Activated naive CD8-positive, alpha-beta T cell treated with anti-CD3 and anti-CD28 coated beads, Interleukin-2, amount 50 U/mL, for 16 hours (primary cell): Measurements from ENCODE around the gene CYTH2.
"Not testable (repeated sequence)": the region's sequence is repeated elsewhere in the genome, so short reads cannot be mapped to it uniquely, and the experiment has no call there.

Experiments
- DNase-seq: peaks from one replicate; pipeline ENCODE4 v3.0.0-alpha.2; 2020; ENCODE audit warnings: low read depth, low spot score

Gene CYTH2

DNA sequence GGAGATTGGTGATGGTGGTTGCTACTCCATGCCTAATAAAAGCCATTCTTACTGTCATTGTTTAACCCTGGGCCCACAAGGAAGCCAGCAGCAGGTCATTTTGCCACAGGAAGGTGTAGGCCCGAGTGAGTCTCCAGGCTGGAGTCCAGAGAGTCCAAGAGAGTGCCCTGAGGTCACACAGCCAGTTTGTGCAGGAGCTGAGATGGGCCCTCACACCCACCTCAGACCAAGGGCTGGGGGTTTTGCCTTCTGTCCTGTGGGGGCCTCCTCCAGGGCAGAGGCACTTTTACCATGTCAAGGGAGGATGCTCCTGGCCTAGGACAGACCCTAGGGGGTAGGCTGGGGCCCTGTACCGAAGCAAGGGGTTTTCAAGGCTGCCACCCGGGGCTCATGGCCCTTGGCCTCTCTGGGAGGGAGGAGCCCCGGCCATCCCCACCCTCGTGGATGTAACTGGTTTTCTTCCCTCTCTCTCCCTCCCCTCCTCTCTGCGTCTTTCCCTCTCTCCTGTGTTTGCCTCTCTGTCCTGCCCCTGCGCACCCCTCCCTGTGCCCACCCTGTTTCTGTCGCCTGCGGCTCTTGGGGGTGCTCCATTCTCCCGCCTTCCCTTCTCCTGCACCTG, 8.0 kb downstream of the CYTH2 start:
- DNase-seq, result no peak

DNA sequence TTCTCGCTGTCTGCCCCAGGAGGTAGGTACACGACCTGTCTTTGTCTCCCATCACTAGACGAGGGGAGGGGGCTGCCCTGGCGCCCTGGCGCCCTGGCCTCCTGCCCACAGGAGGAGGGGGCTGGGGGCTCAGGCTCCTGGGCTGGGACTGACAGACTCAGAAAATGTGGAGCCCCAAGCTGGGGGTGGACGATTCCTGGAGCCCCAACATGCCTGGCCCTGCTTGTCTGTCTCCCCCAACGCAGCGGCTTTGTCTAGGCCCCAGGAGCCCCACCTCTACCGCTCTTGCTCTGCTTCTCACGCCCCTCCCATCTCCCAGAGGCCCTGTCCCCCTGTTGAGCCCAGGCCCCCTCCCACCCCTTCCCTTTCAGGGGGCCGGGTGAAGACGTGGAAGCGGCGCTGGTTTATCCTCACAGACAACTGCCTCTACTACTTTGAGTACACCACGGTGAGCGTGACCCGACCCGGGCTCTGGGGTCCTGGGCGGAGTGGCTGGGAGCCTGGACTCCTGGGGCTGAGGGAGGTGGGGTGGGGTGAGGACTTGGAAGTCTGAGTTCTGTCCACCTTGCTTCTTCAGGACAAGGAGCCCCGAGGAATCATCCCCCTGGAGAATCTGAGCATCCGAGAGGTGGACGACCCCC, 8.6 kb downstream of the CYTH2 start:
- DNase-seq, result no peak

DNA sequence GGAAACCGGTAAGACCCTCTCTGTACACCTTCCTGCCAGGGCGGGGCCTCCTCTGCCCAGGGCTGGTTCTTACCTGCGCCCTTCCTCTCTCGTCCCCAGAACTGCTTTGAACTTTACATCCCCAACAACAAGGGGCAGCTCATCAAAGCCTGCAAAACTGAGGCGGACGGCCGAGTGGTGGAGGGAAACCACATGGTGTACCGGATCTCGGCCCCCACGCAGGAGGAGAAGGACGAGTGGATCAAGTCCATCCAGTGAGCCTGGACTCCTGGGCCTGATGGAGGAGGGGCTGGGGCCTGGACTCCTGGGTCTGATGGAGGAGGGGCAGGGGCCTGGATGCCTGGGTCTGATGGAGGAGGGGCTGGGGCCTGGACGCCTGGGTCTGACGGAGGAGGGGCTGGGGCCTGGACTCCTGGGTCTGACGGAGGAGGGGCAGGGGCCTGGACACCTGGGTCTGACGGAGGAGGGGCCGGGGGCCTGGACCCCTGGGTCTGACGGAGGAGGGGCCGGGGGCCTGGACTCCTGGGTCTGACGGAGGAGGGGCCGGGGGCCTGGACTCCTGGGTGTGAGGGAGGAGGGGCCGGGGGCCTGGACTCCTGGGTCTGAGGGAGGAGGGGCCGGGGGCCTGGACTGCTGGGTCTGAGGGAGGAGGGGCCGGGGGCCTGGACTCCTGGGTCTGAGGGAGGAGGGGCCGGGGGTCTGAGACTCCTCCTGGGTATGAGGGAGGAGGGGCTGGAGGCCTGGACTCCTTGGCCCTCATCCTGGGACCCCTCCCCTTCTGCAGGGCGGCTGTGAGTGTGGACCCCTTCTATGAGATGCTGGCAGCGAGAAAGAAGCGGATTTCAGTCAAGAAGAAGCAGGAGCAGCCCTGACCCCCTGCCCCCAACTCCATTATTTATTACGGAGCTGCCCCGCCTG, 9.4 kb downstream of the CYTH2 start:
- DNase-seq, result no peak

DNA sequence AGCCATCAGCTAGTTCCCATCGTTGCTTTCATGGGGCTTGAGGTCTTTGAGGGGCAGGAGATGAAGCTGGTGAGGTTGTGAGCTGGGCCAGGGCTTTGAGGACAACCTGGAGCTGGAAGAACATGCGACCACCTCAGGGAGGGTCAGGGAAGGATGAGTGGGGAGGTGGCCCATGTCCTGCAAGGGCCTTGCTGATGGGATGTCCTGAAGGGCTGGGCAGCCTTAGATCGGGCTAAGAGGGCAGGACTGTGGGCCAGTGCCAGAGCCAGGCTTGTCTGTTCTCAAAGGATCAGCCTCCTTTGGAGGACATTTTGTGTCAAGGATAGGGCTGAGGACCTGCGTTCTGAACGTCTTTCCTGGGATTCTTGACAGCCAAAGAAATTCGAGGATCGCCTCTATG, 10.5 kb downstream of the CYTH2 start:
- no peak for DNase-seq

- no peak for DNase-seq
Measured at GRCh38 chr19:48480183-48480557, 11.0 kb downstream of the CYTH2 start.

GRCh38 chr19:48480558-48481500, 11.7 kb downstream of the CYTH2 start:
- no peak for DNase-seq

DNA sequence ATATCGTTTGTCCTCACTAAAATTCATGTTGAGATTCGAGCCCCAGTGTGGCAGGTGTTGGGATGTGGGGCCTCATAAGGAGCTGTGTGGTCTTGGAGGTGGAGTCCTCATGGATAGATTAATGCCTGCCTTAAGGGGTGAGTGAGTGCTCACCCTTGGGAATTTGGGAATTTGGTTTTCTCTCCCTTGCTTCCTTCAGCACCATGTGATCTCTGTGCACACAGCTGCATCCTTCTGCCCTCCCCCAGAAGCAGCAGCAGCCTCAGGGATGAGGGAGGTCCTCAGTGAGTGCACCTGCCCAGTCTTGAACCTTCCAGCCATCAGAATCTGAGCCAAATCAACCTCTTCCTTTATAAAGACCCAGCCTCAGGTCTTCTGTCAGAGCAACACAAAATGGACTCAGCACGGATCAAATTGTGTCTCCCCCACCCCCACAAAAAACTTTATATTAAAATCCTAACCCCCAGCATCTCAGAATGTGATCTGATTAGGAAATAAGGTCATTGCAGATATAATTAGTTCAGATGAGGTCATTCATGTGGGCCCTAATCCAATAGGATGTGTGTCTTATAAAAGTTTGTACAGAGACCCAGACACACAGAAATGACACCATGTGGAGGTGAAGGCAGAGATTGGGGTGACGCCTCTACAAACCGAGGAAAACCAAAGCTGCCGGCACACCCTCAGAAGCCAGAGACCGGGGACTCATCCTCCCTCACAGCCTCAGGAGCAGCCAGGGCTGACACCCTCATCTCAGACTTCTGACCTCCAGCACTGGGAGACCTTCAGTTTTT, 12.9 kb downstream of the CYTH2 start:
- DNase-seq, result no peak

GRCh38 chr19:48483301-48483700, 14.1 kb downstream of the CYTH2 start:
- no peak for DNase-seq

GRCh38 chr19:48484247-48484893, 15.2 kb downstream of the CYTH2 start:
- no peak for DNase-seq

DNA sequence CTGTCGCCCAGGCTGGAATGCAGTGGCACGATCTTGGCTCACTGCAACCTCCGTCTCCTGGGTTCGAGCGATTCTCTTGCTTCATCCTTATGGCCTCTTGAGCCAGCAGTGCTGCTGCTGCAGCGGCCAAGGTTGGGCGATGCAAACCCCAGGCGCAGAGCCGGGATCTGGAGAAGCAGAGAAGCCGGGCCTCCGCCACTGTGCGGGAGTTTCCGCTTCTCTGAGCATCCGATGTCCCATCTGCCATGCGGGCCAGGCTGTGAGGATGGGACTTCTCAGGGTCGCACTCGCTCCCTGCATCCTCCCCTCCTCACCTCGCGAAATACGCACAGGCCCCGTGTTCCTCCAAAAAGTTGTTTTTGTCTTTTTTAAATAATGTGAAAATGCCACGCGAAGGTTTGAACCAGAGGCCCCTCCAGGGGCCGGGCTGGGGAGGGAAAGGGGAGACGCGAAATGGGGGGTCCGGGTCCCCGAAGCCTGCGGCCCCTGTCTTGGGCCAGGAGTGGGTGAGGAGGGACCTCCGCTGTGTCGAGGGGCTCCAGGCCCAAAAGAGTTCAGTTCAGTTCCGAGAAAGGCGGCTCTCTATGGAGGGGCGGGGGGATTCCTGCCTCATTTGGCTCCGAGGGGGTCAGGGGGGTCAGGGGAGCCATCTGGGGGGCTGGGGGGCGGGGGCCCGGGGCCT, 15.9 kb downstream of the CYTH2 start:
- no peak for DNase-seq

- DNase-seq, result not testable (repeated sequence)
Measured at GRCh38 chr19:48486706-48487105, 17.5 kb downstream of the CYTH2 start.

- DNase-seq, result no peak
Measured at GRCh38 chr19:48487544-48487943, 18.4 kb downstream of the CYTH2 start.

DNA sequence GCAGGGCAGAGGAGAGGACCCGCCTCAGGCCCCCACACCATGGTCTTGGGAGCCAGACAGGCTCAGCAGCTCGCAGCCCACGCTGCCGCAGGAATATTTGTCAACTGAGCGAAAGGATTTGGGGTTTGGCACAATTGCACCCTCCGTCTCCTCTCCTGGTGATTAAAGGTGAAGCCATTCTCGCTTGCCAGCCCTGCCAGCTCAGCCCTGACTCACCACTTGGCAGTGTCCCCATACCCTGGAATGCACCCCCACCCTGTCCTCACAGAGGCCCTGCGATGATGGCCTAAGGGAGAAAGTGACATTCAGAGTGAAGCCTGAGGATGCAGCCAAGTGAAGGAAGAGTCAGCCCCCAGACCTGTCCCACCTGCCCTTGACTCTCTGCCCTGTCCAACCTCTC, 18.8 kb downstream of the CYTH2 start:
- DNase-seq, result no peak

- DNase-seq, result not testable (repeated sequence)
Measured at GRCh38 chr19:48488478-48488877, 19.3 kb downstream of the CYTH2 start.

DNA sequence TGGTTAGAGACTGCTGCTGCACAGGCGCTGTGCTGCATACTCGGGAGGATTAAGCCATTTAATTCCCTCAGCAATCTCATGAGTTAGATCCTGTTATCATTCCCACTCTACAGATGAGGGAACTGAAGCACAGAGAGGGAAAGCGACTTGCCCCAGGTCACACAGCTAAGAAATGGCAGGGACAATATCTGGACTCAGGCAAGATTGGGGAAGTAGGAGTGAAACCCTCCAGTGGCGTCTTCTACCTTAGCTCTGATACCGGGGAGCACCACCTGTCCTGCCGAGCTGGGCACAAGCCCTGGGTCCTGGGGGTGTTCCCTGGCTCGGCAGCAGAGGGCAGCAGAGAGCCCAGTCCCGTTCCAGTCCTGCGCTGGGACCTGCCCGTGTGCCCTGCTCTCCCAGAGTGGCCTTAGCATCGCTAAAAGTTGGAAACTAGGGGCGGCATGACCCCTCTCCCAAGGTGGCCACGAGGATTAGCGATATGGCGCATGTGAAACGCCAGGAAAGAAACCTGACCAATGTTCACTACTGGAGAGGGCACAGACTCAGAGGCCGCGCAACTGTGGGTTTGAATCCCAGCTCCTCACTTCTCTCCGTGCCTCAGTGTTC, 20.5 kb downstream of the CYTH2 start:
- peak; percentile 63 for DNase-seq

- DNase-seq, result peak; percentile 14
Measured at GRCh38 chr19:48490981-48491792, 22.0 kb downstream of the CYTH2 start.

DNA sequence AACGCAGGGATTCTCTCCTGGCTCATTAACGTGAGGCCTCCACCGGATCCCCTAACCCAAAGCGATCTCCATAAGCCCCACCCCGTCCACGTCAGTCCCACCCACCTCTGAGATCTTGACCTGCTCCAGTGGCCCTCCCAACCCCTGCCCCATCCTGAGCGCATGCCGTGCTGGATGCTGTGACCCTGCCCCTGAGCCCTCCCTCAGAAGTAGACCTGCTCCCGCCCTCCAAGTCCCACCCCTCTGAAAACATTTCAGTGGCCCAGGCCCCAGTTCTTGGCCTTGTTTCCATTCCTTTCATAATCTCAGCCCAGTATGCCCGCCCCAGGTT, 22.6 kb downstream of the CYTH2 start:
- no peak for DNase-seq

DNA sequence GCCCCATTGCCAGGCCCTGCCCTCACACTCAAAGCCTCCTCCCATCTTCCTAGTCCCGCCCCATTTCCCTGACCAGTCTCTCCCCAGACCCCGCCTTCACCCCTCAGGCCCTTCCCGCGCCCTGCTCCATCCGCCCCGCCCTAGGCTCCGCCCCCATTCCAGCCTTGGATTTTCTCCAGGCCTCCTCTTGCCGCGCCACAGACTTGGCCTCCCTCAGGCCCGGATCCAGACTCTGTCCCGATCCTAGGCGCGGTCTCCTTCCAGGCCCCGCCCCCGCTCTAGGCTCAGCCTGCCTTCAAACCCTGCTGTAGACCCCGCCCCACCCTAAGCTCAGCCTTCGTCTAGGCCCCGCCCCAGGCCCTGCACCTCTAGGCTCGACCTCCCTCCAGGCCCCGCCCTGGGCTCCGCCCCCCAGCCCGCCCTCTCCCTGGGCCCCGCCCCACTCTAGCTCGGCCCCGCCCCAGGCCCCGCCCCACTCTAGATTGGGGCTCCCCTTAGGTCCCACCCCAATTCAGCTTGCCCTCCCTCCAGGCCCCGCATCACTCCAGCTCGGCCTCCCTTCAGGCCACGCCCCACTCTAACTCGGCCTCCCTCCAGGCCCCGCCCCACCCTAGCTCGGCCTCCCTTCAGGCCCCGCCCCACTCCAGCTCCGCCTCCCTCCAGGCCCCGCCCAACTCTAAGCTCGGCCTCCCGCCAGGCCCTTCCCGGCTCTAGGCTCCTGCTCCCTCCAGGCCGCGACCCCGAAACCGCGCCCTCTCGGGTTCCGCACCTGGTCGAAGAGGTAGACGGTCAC, 24.0 kb downstream of the CYTH2 start:
- peak; percentile 47 for DNase-seq
